Measurements from ENCODE around the gene GALNT3. TPM values are rescaled to one million over a fixed set of nuclear protein-coding genes. Genes with fewer than 3 reads are reported as not detected.

Gene GALNT3
- total RNA-seq, 1 donor from 2014 or later: 0.64 TPM

DNA sequence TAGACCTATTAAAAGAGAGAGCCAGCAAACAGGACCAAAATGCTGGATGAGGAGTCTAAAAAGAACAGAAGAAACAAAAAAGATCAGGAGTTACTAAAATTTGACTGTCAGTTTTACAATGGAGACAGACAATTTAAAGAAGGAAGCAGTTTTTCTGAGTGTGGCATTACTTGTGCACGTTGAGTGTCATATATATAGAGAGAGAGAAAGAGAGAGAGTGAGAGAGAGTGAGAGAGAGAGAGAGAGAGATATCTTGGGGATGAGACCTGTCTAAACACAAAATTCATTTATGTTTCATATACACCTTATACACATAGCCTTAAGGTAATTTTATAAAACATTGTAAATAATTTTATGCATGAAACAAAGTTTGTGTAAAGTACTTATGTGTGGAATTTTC, 2.1 kb upstream of the GALNT3 start:
- no peaks in the 10 kb centered on the region for H3K27me3 ChIP-seq
- H3K9me3 ChIP-seq: no peaks in the 10 kb centered on the region
- peaks cover 10 to 15% of the 10 kb centered on the region in 2 donors for H3K4me1 ChIP-seq
- no peak for DNase-seq (ENCODE audit: low spot score in 2 of 2)
- no peaks in the 10 kb centered on the region for H3K36me3 ChIP-seq
- H3K27ac ChIP-seq: no peak overlapping the region
- intact Hi-C loops (cut with DNase I): no loop called here
- no peak overlapping the region for H3K4me3 ChIP-seq
- TF ChIP-seq, protein P1, sequence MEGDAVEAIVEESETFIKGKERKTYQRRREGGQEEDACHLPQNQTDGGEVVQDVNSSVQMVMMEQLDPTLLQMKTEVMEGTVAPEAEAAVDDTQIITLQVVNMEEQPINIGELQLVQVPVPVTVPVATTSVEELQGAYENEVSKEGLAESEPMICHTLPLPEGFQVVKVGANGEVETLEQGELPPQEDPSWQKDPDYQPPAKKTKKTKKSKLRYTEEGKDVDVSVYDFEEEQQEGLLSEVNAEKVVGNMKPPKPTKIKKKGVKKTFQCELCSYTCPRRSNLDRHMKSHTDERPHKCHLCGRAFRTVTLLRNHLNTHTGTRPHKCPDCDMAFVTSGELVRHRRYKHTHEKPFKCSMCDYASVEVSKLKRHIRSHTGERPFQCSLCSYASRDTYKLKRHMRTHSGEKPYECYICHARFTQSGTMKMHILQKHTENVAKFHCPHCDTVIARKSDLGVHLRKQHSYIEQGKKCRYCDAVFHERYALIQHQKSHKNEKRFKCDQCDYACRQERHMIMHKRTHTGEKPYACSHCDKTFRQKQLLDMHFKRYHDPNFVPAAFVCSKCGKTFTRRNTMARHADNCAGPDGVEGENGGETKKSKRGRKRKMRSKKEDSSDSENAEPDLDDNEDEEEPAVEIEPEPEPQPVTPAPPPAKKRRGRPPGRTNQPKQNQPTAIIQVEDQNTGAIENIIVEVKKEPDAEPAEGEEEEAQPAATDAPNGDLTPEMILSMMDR (IDR thresholded peaks at IDR 0.05): no peak

DNA sequence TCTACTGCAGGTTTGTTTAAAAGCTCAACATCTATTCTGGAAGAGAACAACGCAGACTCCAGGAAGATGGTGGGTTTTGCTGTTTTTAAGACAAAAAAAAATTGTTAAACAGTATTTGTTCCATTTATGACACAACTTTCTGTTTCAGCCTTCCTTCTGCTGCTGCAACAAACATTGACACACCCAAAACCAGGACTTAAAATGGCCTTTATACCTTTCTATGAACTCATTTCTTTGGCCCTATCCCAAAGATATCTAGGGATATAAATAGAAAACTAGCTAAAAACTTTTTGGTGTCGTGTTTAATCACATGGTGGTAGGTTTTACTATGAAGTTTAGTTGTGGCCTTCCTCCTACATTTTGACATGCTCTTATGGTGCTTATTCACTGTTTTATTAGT, 964 bp upstream of the GALNT3 start:
- no peaks in the 10 kb centered on the region for H3K9me3 ChIP-seq
- H3K27ac ChIP-seq: no peak overlapping the region
- intact Hi-C loops (cut with DNase I): no loop called here
- no peaks in the 10 kb centered on the region for H3K36me3 ChIP-seq
- H3K4me3 ChIP-seq: peak overlapping the region in 1 of 2 donors; percentile 68
- no peaks in the 10 kb centered on the region for H3K27me3 ChIP-seq
- TF ChIP-seq, protein P1 (IDR thresholded peaks at IDR 0.05): no peak
- peaks cover 10 to 15% of the 10 kb centered on the region in 2 donors for H3K4me1 ChIP-seq
- DNase-seq (ENCODE audit: low spot score in 2 of 2): no peak

DNA sequence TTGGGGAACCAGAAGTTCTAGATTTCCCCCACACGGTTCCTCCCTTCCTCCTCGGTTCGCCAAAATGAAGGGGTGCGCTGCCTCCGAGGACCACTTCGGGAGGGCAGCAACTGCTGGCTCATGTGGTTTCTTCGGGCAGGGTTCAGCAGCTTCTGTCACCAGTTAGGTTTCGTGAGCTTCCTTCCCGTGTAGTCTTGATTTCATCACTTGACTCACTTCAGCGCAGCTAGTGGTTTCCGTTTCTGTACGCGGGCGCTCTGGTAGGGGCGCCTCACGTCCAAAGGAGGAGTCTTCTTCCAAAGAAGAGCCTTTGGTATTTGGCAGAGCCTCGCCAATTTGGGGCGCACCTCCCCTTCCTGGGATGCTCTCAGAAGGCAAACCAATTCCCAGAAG, 485 bp upstream of the GALNT3 start:
- DNase-seq (ENCODE audit: low spot score in 2 of 2): peak in 1 of 2 donors; percentile 63
- Histone ChIP-seq H3K27me3 (no peaks in the 10 kb centered on the region), H3K36me3 (no peaks in the 10 kb centered on the region), H3K4me3 (peak overlapping the region; percentile 44 to 68), H3K4me1 (peaks cover 10 to 15% of the 10 kb centered on the region in 2 donors), H3K27ac (no peak overlapping the region), H3K9me3 (no peaks in the 10 kb centered on the region)
- intact Hi-C loops (cut with DNase I): no loop called here
- TF ChIP-seq, protein P1 (IDR thresholded peaks at IDR 0.05): no peak

DNA sequence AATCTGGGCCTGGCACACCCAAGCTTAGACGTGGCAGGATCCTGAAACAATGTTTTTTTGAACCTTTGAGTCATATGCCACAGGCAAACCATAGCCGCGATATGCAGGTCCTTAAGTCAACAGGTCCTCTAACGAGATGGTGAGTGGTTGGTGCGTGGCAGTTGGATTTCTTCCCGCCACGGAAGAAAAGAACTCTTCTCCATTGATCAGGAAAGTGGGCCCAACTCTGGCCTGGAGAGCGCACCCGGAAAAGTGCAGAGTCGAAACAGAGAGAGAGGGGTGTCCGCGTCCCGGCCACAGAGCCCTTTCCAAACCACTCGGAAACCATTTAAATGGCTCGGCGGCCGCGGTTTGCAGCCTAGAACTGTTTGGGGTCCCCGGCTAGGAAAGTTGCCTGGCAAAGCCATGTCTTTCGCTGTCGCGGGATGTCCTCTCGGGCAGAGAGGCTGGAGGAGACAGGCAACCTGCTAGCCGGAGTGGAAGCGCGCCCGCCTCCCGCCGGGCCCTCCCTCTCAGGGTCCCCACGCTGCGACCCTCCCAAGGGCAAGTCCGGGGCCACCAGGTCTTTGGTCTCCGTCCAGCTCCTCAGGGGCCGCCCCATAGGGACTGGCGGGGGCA, 777 bp downstream of the GALNT3 start:
- H3K27me3 ChIP-seq: no peaks in the 10 kb centered on the region
- peaks cover 10 to 15% of the 10 kb centered on the region in 2 donors for H3K4me1 ChIP-seq
- no peak overlapping the region for H3K27ac ChIP-seq
- no peaks in the 10 kb centered on the region for H3K9me3 ChIP-seq
- no peaks in the 10 kb centered on the region for H3K36me3 ChIP-seq
- intact Hi-C loops (cut with DNase I): no loop called here
- peak overlapping the region; percentile 44 to 68 for H3K4me3 ChIP-seq
- TF ChIP-seq, protein P1 (IDR thresholded peaks at IDR 0.05): no peak
- no peak for DNase-seq (ENCODE audit: low spot score in 2 of 2)

DNA sequence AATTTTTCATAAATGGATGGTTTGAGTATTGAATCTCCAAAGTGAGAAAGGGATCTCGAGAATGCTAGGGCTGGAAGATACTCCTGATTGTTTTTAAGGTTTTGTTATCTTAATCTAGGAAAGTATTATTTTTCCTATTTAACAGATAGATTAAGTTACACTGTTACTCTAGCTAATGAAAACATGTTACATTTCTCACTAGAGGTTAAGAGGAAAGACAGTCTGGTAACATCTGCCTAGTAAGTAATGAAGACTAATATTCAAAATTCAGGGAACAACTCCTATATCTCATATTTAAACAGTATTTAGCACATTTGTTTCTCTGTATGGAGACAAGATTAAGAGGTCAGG, 2.0 kb downstream of the GALNT3 start:
- Histone ChIP-seq H3K4me1 (peaks cover 10 to 15% of the 10 kb centered on the region in 2 donors), H3K9me3 (no peaks in the 10 kb centered on the region), H3K27me3 (no peaks in the 10 kb centered on the region), H3K4me3 (no peak overlapping the region), H3K36me3 (no peaks in the 10 kb centered on the region), H3K27ac (no peak overlapping the region)
- DNase-seq (ENCODE audit: low spot score in 2 of 2): no peak
- TF ChIP-seq, protein P1 (IDR thresholded peaks at IDR 0.05): no peak
- intact Hi-C loops (cut with DNase I): no loop called here

Measured in ascending aorta (tissue), 2 donors.